ENCODE results near the gene OS9.

Gene OS9

DNA sequence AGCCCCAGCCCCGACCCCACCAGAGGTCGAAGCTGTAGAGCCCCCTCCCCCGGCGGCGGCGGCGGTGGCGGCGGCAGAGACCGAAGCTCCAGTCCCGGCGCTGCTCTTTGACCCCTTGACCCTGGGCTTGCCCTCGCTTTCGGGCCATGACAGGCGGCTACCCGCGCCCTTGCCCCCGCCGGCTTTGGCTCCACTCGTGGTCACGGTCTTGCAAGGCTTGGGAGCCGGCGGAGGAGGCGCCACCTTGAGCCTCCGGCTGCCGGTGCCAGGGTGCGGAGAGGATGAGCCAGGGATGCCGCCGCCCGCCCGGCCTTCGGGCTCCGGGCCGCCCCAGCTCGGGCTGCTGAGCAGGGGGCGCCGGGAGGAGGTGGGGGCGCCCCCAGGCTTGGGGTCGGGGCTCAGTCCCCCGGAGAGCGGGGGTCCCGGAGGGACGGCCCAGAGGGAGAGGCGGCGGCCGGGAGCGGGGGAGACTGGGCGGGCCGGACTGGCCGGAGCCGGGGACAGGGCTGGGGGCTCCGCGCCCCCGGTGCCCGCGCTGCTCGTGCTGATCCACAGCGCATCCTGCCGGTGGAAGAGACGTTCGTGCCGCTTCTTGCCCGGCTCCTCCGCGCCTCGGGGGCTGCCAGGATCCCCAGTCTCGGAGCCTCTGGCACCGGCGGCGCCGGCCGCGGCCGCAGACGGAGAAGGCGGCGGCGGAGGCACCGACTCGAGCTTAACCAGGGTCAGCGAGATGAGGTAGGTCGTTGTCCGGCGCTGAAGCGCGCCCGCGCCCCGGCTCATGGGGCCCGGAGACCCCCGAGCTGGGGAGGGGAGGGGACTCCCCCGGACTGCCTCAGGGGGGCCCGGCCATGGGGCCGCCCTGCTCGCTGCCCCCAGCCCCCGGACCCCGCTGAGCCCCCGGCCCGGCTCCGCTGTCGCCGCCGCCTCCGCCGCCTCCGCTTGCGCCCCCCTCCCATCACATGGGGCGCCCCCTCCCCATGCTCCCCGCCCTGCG, 43.8 kb downstream of the OS9 start:
- DNase-seq, result no peak

DNA sequence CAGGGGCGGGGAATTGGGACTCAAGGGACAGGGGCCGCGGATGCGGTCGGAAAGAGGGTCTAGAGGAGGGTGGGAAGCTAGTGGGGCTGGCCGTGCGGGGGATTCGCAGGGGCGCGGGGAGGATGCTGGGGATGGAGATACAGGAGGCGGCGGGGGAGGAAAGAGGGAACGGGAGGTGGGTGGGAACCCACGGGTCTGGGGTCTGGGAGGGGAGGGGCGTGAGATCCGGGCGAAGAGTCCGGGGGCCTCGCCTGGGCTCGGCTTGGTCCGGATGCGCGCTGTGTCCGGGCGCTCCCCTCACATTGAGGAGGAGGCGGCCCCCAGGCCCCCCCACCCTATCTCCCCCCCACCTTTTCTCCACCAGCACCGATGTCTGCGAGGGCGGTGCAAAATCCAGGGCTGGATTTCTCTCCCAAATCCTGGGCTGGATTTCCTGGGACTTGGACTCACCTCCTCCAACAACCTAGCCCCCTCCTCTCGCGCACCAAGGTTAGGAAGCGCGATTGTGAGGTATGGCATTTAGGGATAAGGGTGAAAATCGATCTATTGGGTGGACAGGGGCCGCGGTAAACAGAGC, 44.8 kb downstream of the OS9 start, which contains the start of gene AGAP2:
Gene AGAP2, minus strand, starts transcription at position 82 of the 577 bp plus-strand sequence. CDS start 496 bp downstream, outside the sequence.
- no peak for DNase-seq

DNA sequence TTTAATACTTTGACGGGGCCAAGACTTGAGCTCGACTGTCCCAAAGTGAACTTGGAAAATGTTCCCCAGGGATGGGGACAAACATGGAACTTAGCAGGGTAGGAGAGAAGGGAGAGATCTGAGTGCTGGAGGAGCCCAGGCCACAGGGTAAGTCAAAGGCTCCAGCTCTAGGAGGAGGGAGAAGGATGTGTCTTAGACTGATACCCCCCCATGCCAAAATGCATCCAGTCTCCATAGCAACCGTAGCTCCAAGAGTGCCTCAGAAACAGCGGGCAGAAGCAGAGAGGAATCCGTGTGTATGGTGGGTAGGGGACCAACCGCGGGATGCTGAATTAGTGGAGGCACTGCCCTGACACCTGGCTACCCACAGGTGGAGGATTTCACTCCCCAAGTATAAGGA, 45.5 kb downstream of the OS9 start:
- no peak for DNase-seq

DNA sequence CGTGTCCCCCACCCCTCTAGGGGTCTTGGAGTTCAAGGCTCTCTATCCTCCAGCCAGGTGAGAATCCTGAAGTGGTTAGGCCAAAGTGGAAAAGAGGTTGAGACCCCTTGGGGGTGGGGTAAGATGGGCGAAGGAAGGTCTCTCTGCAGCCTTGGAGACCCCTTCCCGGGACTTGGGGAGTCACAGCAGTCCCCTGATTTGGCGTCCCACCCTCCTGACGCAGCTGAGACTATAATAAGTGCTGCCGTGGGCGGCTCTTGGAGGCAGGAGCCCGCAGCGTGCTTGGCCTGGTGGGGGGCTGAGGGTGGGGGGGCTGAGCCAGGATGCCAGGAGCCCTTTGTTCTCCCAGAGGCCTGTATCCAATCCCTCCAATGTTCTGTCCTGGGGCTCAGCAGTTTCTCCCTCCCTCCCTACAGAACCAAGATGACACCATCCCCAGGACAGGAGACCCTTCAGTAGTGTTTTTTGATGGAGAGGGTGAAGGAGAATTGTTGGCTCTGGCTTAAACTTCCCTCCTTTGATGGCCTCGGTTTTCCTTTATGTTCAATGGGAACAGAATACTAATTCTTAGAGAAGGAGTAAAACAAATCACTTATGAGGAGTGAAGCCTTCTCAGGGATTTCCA, 46.1 kb downstream of the OS9 start:
- no peak for DNase-seq

DNA sequence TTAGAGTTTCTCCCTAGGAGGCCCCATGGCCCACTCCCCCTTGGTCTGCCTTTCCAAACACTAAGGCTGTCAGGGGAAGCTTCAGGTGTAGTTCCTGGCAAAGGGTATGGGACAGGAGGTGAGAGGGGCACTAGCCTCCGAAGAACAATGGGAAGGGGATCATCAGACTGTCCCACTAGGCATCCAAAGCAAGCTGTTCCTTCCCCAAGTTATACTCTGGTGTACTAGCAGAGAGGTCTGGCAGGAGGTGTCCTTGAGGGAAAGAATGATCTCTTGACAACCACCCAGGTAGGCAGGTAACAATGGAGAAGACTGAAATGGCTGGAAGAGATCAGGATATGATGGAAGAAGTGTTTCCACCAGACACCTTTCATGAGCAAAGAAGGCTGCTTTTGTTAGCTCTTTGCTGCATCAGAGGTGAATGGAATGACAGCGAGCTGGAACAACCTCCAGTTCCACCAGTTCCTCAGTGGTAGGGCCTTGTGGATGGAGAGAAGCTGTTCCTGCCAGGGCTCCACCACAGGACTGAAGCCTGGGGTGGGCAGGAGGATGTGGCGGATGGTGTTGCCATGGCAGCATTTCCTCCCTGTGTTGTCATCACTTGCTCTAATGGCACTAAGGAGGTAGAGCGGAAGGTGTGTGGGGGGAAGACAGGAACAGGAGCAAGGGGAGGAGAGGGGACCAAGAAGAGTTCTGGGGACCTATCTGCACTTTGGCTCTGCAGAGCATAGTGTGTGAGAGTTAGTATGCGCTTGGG, 46.9 kb downstream of the OS9 start:
- DNase-seq, result peak; percentile 56 to 57

DNA sequence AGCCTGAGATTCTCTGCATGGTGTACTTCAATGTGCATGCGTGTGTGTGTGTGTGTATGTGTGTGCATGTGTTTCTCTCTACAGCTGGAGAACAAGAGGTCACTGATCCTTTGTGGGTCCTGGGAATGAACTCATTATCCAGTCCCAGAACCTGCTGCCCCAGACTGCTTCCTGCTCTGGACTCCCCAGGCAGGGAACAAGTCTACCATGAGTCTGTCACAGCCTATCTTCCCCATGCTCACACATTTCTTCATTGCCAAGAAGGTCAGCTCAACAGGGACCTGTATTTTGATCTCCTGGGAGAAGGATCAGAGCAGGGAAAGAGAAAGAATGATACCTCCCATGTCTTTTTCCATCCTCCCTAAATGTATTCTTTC, 47.5 kb downstream of the OS9 start:
- DNase-seq, result no peak

DNA sequence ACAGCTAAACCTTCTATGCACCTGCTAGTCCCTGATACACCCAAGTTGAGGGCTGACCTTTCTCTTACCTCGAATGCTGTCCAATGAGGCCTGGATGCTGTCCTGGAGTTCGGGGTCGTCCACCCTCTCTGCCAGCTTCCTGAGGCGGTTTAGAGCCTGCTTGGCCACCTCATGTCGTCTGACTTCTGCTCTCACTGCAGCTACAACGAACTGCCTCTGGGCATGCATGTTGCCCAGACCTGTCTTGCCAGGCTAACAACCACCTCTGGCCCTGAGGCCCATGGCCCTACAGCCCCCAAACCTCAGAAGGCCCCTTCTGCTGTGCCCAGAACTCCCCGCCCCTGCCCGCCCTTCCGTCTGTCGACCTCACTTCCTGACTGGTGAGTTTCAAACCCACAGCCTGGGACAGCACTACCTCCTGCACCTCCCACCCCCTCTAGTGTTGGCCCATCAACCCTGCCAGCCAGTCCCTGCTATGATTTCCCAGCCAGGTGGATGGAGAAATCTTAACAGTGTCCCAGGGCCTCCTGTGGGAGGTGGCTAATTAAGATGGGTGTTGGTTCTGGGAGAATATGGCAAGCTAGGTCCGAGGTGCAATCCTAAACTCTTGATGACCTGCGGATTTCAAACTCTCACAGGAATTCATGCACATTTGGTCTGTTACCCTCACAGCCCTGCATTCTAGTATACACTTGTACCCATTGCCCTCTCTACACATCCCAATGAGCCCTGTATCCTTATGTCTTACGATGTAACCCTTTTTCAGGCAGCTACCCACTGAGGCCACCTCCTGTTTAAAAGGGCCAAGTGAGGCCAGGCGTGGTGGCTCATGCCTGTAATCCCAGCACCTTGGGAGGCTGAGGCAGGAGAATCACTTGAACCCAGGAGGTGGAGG, 48.2 kb downstream of the OS9 start:
- peak; percentile 66 to 73 for DNase-seq

DNA sequence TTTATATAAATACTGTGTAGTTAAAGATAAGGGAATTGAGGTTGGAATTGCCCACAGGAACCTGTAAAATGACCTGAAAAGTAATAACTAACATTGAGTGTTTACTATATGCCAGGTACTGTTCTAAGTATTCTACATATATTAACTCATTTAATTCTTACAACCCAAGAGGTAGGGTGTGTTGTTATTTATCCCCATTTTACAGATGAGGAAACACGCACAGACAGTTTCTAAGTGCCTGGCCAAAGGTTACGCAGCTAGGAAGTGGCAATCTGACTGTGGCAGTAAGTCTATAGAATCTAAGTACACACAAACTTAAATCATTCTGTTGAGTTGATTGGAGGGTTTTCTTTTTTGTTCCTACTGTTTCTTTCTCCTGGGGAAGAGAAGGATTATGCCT, 49.8 kb downstream of the OS9 start:
- no peak for DNase-seq

DNA sequence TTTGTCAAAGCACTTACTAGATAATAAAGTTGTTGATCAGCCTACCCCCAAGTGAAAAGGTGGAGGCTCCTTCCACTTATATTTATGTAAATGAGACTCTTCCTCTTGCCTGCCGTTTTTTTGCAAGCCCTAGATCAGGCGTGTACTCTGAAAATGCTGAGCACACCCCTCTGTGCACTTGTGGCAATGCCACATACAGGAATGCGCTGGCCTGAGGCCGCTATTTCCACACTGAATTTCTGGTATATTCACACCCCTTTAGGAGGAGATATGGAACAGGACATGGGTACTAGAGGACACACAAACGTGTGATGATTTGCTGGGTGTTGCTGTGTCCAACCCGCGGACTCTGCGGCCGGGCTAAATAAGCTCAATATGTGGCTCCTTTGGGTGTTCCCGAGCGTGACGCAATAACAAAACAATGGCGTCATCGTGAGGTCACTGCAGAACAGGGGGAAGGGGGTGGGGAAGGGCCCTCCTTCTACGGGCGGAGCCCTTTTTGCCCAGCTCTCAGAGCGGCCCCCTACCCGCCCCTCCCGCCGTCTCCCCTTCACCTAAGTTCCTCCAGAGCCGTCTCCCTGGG, 50.4 kb downstream of the OS9 start:
- peak; percentile 68 to 74 for DNase-seq

DNA sequence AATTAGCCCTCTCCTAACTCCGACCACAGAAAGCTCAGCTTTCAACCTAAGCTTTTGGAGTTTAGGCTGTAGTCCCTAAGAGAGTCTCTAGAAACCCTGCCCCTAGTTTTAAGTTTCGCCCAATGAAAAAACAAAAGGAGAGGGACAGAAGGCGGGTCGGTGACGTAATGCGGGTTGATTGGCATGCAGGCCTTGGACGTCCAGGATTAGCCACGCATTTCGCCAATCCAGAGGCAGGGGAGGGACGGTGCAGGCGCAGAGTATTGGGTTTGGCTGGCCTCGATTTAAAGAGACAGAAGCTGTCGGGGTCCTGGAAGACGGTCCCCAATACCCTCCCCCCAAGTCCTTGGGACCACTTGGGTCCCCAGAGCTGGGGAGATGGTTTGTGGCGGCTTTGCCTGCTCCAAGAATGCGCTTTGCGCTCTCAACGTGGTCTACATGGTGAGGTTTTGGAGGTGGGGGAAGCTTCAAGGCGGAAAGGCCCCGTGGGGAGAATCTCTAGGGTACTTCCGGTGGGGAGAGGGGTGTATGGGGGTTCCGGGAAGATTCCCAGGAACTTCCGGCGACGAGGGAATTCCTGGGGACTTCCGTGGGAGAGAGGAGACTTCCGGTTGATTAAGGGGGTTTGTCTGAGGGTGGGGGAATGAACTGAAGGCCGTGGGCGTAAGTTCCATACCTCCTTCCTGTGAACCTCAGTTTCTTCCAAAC, 51.0 kb downstream of the OS9 start, which contains the start of gene TSPAN31:
Gene TSPAN31, plus strand, starts transcription at position 263 of the 708 bp plus-strand sequence. Its CDS starts 116 bp downstream, at position 379.
- DNase-seq, result peak; percentile 89 to 91

DNA sequence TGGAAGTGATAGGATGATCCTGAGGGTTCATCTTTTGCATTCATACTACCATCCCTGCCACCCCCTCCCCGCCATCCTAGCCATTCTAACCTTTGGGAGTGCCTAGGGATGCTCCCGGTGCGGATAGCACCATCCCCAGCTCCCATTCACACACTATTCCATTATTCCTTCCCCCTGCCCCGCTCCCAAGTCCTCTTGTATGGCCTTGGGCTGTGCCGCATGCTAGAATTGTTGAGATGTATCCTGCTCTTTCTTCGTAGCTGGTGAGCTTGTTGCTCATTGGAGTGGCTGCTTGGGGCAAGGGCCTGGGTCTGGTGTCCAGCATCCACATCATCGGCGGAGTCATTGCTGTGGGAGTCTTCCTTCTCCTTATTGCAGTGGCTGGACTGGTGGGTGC, 51.6 kb downstream of the OS9 start:
- DNase-seq, result no peak

DNA sequence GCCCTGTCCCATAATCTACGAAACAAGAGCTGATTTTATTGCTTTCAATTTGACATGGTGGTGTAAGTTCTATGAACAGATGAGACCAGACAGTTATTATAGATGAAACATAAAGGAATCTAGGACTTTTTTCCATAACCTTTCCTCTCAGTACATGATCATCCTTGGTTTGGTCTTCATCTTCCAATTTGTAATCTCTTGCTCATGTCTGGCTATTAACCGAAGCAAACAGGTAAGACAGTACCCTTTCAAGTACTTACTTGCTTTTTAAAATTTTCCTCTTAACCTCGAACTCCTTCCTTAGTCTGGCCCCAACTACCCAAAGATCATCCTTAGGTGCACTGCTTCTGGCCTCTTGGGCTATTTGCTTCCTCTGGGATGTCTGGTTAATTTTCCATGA, 52.1 kb downstream of the OS9 start:
- no peak for DNase-seq

DNA sequence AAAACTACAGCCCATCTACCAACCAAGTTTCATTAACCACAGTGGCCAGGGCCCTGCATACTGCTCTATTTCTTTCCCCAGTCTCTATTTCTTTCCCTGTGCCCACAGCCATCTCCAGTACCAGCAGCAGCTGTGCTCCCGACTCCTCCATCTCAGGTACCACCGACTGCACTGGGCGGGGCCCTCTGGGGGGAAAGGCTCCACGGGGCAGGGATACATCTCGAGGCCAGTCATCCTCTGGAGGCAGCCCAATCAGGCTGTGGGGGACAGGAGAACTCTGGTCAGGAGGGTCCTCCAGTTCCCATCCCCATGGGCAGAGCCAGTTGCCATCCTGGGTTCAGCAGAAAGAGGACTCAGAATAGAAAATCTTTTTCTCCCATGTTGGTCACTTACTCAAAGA, 55.1 kb downstream of the OS9 start:
- no peak for DNase-seq

DNA sequence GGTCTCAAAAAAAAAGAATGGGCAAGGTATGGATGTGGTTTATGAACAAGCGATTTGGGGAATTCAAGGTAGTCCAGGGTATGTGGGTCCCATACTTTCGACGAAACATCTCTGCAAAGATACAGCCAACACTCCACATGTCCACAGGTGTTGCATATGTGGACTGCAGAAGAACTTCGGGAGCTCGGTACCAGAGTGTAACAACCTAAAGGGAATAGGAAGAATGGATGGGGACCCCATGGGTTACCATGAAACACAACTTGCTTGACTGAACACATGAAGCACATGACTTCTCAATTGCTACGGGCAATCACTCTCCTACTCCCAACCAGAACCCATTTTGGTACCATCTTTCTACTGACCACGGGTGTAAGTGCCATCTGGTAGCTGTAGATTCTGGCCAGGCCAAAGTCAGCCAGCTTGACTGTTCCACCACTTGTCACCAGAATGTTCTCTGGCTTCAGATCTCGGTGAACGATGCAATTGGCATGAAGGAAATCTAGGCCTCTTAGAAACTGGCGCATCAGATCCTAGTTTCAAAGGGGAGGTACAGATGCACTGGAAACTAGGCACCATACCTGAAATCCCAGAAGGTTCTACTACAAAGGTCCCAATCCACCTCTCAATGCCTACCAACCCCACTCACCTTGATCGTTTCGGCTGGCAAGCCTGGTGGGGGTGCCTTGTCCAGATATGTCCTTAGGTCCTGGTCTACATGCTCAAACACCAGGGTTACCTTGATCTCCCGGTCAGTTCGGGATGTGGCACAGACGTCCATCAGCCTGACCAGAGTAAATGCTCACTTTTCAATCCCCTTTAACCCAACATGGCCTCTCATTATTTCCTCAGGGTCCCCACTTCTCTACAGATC, 56.9 kb downstream of the OS9 start:
- no peak for DNase-seq

DNA sequence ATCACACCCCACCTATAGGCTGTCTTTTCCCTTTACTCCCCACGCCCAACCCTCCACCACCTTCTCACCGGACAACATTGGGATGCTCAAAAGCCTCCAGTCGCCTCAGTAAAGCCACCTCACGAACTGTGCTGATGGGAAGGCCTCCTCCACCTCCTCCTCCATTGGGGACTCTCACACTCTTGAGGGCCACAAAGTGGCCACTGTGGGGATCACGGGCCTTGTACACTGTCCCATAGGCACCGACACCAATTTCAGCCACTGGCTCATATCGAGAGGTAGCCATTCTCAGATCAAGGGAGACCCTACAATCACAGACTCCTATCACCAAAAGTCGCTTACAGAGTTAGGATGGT, 57.5 kb downstream of the OS9 start:
- DNase-seq, result no peak

DNA sequence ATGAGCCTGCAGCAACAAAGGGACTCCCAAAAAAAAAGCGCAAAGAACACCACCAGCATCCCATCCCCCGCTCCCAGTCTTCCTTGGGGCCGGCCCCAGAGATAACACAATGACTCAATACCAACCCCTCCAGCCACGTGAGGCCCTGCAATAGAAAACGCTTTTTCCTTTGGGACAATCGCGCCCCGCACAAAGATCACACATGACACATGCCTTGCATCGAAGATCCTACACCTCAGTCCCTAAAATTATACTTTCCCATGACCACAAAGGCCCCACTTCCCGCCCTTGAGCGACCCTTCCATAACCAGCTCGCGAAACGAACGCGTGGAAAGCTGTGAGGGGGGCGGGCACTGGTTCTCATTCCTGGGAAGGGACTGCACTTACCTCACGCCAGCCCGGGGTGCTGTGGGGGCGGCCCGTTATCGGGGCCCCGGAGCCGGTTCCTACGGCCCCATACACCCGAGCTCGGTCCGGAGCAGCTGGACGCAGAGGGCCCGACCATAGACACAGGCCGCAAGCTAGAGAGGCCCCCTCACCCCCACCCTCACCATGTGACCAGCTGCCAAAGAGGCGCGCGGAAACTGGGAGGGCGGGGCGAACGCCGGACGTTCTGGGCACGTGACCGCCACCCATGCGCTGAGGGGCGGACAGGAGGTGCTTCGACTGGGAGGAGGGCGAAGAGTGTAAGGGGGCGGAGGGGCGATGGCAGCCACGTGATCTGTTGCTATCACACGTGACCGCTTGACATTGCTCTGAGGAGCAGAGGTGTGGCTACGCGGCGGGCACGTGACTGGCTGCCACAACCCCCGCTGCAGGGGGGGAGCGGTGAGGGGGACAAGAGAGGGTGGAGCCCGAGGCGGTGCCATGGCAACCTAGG, 58.1 kb downstream of the OS9 start, which contains the start of gene CDK4:
Gene CDK4, minus strand, starts transcription at position 523 of the 880 bp plus-strand sequence. CDS start 593 bp downstream, outside the sequence.
- DNase-seq, result peak; percentile 93 to 96

DNA sequence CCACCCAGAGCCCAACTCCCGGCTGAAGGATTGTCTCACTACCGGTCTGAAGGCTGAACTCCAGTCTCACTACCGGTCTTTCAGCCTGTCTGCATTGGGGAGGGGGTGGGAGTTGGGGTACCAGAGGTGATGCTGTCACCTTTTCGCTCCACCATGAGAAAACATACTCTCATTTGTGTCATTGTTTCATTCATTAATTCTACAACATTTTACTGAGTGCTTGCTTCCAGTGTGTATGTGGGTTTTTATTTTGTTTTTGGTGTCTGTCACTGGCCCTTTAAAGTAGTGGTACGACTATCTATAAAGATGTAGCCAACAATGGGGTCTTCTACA, 58.7 kb downstream of the OS9 start:
- no peak for DNase-seq

DNA sequence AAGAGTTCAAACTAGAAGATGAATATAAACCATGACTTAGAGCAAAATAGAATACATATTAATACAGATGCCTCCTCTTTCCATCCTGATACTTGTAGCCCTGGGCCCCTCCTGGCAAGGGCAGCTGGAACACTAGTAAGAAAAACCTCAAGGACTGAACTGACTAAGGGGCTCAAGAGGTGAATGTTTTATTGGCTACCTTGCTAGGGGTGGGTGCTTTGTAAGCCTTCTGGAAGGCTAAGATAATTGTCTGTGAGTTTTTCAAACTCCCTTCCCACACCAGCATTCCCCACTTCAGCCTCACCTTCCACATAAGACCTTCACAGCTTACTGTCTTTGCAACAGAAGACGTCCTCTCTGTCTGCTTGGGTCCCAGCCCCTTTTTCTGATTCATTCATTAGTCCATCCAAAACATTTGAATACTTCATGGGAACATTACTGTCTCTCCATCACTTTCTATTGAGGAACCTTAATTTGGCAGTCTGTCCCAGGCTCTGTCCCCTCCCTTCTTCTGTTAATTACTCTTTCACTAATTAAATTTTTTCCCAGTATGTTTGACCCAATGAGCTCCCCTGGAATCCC, 59.9 kb downstream of the OS9 start:
- no peak for DNase-seq
